GM19468 (cell line): ENCODE data around the gene PARP12.

Experiments
- ATAC-seq: cut with Tn5 transposase; IDR thresholded peaks from one replicate; pipeline ENCODE4 v1.9.1; 2021; ENCODE audit warnings: mild to moderate bottlenecking, moderate library complexity, moderate number of reproducible peaks; ENCODE audit not compliant: unreplicated experiment; ENCODE audit errors: extremely low read depth

PARP12 gene

DNA sequence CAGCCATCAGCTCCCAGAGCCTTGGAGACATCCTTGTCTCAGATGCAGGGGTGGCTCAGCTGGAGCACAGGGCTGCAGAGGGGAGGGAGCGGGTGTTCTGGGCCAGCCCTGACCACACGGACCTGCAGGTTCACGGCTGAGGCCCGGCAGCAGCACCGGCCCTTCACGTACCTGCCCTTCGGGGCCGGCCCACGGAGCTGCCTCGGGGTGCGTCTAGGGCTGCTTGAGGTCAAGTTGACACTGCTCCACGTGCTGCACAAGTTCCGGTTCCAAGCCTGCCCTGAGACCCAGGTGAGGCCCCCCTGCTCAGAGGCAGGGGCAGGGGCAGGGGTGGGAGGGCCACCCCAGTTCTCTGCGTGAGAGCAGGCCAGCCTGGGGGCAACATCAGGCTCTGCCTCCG, 45.2 kb downstream of the PARP12 start:
- no peak for ATAC-seq

DNA sequence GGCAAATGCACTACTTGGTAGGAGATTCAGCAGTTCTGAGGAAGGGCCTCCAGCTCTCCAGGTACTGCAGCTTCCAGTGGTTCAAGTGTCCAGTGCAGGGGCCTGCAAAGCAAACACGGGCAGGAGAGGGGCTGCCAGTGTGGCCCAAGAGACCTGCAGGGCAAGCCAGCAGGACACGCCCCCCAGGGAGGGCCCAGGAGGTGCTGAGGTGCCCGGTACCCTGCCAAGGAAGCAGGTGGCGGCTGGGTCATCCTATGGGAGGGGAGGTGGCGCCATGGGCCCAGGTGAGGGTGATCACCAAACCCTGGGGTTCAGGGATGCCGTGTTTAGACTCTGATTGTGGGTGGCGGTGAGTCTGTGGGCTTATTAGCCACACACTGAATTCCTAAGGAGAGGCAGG, 45.7 kb downstream of the PARP12 start:
- ATAC-seq = no peak

DNA sequence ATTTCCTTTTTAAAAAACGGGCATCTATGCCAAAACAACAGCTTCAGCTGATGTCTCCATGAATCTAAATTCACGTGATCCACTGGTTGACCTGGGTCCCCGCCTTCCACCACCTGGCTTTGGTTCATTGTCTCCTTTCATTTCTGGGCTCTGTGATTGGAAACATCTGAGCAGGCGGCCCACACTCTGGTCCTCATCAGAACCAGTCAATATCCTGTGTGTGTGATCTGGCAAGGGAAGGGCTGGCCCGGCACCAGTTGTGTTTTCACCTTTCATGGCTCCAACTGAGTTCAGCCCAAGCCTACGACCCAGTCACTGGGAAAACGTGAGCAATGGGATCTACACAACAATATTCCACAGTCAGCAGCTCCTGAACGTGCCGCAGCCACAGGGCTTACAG, 46.2 kb downstream of the PARP12 start:
- ATAC-seq = no peak

DNA sequence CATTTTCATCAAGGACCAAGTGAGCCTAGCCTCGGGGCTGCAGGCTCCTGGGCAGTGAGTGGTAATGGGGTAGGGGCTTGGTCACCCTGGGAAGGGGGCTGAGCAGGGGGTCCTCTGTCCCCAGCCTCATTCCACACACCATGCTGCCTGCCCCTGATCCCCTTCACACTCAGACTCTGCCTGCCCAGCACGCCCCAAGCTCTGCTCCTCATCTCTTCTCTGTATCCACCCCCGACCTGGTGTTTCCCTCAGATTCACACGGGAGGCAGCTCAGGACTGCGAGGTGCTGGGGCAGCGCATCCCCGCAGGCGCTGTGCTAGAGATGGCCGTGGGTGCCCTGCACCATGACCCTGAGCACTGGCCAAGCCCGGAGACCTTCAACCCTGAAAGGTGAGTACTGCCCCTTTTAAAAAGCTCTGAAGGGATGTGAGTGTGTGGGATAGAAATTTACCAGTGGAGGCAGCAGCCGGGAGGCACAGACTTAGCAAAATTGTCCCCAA, 47.2 kb downstream of the PARP12 start:
- ATAC-seq = no peak

DNA sequence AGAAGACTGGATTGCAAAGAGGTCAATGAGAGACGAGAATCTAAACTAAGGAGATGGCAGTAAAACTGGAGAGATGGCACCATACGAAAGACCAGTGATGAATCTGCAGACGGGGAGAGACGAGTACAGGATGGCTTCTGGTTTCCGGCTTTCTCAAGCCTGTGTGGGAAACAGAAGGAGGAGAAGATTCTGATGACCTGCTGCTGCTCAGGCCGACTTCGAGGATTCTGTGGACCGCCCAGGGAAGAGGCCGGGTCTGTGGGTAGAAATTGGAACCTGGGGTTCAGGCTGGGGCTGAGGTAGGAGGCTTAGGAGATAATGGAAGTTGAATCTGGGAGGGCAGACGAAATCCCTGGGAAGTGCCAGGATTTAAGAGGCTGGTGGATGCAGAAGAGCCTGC, 48.6 kb downstream of the PARP12 start:
- ATAC-seq = no peak

DNA sequence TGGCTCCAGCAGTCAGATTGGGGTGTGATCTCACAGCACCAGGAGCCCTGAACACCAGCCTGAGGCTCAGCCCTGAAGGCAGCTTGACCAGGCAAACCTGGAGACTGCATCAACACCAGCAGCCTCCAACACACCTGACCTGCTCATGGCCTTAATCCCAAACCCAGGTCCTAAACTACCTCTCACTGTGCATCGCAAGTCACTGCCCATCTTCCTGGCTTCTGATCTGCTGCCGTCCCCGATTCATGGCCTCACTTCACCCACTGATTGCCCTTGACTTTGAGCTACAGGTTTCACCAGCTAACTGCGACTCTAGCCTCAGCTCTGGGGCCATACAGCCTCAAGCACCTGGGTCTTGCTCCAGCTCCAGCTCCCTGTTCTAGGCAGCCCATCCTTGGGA, 49.1 kb downstream of the PARP12 start:
- no peak for ATAC-seq

DNA sequence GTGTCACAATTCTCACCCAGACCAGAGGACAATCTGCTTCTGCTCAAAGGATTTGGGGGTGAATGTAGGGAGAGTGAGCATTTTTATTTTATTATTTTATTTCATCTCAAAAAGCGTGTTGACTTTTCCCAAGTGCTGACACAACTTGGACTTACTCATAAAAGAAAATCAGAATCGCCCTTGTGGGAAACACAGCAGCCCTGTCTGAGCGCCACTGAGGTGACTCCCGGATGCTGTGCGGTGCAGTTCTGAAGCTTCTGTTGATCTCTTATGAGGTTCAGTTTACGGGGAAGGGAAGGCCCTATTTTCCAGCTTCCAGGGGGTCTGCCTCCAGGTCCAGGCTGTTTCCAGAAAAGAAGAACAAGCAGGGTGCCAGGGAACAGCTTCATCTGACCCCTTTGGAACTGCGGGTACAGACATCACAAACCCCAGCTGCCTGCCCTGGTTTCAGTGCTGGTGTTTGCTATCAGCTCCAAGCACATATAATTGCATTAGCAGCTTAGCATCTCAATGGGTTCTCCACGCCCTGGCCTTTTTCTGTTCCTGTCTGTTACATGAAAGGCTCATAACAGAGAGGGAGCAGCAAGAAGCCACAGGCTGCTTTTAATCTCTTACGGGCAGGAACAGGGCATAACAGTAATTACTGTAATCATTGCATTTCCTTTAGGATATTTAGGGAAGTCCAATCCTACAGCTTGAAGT, 52.4 kb downstream of the PARP12 start:
- ATAC-seq = no peak

DNA sequence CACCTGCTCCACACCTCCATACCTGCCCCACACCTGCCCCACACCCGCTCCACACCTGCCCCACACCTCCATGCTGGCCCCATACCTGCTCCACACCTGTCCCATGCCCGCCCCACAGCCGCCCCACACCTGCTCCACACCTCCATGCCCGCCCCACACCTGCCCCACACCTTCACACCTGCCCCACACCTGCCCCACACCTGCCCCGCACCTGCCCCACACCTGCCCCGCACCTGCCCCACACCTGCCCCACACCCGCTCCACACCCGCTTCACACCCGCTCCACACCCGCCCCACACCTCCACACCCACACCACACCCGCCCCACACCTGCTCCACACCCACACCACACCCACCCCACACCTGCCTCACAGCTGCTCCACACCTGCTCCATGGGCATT, 53.0 kb downstream of the PARP12 start:
- ATAC-seq = no peak

DNA sequence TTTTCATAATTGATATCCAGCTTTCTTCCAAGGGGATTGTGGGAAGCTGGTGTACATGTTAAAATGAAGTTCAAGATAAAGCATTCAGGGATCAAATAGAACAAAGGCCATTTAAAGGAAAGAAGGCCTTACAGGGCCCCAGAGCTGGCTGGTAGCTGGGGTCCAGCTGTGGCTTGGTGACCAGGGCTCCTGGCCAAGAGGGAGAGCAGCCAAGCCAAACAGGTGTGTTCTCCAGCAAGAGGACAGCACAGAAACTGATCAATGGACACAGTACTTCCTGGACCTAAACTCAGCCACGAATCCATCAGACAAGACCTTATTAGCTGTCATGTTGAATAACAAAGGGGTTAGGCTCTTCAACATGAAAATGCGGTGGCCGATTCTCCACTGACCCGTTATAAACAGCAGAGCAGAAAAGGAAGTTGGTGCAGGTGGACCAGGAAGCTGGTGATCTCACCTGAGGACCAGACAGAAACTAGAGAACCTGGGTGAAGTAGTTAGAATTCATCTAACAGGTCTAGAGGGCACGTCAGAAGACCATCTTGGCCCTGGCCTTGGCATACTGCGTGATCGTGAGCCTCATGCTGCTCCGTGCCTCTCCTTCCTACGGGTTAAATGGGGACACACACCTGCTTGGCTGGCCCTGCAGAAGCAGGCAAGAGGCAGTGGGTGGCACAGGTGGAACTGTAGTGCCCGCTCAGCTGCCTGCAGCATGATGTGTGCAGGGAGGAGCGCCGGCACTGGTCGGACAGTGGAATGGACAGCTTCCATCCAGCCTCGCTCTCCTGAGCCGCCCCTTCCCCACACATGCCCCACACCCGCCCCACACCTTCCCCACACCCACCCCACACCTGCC, 53.8 kb downstream of the PARP12 start:
- ATAC-seq = no peak

DNA sequence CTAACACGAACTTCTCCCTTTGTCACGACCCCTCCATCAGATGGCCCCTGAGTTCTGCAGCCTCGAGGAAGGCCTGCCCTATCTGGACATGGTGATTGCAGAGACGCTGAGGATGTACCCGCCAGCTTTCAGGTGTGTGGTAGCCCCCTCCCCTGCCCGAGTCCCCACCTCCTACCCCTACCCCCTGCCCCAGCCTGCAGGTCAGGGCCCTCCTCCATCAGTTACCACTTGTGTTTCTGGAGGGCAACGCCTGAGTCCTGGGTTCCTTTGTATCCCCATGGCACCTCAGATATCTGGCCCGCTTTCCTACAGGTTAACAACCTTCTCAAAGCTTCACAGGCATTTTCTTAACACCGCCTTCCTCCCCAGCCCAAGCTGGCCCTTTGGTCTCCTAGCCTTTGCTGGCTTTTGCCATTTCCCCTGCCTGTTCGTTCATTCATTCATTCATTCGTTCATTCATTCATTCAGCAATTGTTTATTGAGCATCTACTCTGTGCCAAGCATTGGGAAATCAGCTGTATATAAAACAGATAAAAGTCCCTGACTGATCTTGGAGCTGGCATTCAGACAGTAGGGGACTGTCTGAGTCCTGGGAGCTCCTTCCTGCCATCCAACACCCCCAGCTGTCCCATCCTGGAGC, 55.6 kb downstream of the PARP12 start:
- no peak for ATAC-seq

DNA sequence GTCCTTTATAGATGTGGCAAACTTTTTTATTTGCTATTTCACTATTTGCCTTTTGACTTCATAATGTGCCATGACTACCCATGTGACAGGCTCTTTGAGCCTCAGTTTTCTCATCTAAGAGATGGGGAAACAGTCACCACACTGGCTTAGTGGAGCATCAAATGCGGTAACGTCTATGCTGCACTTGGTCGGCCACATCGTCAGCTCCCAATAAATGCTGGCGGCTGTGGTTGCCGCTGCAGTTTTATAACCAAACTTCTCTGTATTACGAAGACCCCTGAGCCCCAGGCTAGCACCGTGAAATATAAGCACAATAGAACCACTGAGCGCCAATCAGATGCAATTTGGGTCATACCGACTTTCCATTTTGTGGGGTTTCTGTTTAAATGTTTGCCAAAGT, 56.2 kb downstream of the PARP12 start:
- no peak for ATAC-seq

DNA sequence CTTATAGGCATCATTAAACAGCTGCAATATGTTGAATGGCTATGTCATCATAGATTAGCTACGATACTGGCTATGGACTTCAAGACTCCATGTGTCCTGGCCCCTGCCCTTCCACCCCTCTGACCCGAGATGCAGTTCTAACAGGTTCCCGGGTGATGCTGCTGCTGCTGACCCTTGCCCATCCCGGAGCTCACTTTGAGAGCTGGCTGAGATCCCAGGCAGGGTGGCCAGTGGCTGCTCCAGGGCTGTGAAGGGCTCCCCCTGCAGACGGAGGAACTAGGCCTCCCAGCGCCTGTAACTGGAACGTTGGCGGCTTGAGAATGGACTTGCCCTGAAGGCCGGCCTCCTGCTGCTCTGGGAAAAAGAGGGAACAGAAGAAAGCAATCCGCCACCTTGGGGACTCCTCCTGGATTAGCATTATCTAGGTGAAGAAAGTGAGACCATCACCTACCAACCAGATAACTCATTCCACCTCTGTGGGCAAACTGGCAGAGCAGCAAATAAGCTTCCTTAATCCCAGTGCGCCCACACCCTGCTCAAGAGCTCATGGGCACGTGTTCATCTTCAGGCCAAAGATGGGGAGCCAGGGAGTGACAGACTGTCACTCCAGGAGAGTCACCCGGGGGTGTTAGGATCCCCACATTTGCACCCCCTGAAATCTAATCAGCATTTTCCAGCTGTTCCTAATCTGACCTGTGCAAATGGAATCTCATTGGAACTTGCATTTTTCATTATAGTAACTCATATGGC, 56.8 kb downstream of the PARP12 start:
- ATAC-seq = no peak

DNA sequence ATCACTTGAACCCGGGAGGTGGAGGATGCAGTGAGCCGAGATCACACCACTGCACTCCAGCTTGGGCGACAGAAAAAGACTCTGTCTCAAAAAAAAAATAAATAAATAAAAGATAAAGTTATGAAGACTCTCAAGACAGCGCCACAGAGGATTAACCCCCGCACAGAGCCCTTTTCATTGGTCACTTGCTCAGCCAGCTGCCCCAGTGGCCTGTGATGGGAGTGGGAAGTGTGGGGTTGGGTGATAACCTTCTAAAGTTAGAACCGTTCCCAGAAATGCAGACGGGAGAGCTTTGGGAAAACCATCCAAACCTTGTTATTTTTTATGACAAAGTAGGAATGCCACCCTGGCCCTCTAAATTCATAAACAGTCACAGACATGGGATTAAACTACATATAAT, 57.4 kb downstream of the PARP12 start:
- ATAC-seq = no peak

DNA sequence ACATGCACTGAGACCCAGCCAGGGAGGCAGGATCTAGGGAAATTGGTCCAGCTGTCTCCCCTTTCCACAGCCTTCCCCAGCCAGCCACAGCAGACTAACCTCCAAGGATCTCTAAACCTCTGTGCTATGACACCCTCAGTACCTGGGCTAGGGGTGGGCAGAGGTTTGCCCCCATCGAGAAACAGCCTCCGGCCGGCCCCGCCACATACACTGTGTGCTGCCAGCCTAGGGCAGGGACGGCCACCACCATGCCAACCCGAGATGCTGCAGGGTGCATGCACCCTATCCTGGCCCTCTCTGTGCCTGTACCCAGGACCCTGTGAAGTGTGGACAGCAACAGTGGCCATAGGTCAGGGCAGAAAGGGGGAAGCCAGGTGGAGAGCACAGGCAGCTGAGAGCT, 58.1 kb downstream of the PARP12 start:
- no peak for ATAC-seq

DNA sequence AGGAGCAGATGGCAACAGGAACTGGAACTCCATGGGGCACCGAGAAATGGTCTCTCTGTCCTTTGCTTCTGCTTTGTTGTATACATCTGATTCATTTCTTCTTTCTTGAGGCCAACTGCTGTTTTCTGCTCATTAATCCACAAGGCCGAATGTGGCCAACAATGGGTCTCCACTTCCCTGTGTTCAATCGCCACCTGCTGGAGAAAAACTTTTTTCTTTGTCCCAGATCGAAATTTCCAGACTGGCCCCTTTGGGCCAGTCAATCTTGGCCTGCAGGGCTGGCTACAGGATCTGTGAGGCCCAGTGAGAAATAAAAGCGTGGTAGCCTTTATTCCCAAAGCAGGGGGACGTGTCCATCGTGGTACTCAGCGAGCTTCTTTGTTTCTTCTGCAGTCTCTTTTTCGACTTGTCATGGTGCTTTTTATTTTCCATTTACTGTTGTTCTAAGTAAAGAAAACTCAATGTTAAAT, 58.8 kb downstream of the PARP12 start:
- ATAC-seq = no peak

DNA sequence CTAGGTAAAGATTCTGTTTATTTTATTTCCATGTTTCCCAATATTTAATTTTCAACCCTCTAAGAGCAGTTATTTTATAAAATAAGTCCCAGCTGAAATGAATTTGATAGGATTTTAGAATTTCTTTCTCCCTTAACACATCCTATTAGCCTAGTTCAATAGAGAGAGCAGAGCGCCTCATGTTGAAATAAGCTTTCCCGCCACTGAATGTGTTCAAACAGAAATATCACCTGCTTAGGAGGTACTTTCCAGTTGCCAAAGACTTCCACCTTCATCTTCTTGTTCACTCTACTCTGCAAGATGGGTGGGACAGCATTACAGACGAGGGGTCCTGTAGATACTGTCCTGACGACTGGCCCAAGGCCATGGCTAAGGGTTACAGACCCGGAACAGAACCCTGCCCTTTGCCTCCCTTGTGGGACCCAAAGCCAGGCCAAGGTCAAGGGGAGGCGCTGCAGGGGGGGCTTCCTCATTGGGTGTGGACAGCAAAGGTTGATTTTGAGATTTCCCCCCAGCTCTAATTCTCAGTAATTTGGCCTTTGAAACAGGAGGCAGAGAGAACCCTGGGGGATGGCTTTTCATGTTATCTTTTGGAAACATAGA, 62.0 kb downstream of the PARP12 start:
- no peak for ATAC-seq

DNA sequence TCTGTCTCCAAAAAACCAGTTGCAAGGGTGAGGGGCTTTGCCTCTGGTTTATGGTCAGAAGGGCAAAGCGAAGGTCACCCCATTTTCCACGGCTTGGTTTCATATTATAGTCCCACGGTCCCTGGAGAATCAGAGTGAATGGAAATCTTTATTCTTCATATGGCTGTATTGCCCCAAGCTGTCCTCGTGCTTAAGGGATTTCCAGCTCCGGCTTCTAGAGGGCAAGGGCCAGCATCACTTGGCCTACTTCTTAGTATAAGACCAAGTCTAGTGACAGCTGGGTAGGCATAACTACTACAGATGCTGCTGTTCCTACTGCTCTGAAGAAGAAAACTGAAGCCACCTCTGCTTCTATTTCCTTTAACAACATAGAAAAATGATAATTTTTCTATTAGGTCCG, 63.2 kb downstream of the PARP12 start:
- ATAC-seq = no peak

DNA sequence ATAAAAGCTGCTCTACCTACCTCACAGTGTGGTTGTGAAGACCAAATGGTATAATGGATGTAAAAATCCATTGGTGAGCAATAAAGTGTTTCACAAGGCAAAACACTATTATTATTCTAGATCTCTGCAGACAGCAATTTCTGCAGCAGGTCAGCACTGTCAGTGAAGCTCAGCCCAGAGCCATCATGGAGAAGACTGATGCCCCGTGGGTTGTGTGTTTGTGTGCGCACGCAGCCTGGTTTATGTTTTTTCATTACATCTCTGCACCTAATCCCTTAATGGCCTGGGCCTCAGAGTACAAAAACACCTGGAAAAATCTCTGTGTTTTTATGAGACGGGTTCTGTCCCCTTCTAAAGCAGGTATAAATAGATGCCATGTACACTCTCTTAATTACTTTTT, 64.2 kb downstream of the PARP12 start:
- ATAC-seq = no peak

DNA sequence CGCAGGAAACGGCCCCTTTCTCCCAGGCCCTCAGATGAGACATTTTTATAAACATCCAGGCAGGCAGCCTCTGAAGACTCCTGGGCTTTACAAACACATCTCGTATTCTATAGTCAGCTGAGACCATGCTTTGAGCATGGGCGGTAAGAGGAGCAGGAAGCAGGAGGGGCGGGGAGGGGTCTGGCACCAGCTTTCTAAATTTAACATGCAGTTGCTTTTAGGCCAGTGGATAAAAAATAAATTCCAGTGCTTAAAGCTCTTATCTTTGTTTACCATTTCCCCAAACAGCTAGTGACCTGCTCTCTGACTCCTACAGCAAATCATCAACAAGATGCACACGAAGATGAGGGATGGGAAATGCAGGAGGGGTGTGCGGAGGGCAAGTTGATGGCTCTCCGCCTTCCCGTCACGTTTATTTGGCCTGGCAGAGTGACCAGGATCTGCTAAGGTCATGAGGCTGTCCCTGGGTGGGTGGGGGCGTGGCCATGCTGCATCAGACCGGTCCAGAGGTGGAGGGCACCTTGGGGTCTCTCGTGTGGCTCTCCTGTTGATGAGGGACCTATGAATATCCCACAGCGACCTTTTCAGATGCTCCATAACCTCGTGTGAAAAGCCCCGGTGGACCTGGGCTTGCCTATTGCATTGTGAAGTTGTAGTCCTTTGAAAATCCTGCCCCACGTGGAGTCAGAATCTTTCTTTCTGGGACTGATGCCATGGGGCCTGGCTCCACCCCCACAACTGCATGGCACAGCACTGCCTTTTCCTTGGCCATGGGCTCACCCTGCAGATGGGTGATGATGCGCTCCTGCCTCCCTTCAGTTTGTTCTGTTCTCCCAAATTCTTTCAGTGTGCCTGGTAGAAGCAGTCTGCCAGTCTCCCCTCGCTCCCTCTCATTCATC, 67.5 kb downstream of the PARP12 start:
- no peak for ATAC-seq
